Suppressor macrophage treated with lipopolysaccharide for 1 hour (primary cell): Measurements from ENCODE around the gene NLGN2.
"Not testable (repeated sequence)": the region's sequence is repeated elsewhere in the genome, so short reads cannot be mapped to it uniquely, and the experiment has no call there.

Source experiments
- DNase-seq, 3 donors: peaks; one replicate each; pipeline ENCODE4 v3.0.0-alpha.2; 2020 to 2022

NLGN2 gene

GRCh38 chr17:7407485-7408251, at the start of gene NLGN2:
TSS of gene NLGN2 (plus strand) at chr17:7407845. CDS start at chr17:7408256, 411 bp downstream.
- no peak for DNase-seq

- no peak for DNase-seq
Measured at GRCh38 chr17:7361906-7362305, 45.7 kb upstream of the NLGN2 start.

- DNase-seq, result peak in 1 of 3 donors; percentile 25
Measured at GRCh38 chr17:7363311-7363710, 44.3 kb upstream of the NLGN2 start.

GRCh38 chr17:7365963-7366362, 41.7 kb upstream of the NLGN2 start:
- not testable (repeated sequence) for DNase-seq

- no peak for DNase-seq
Measured at GRCh38 chr17:7367083-7367482, 40.6 kb upstream of the NLGN2 start.

GRCh38 chr17:7367918-7368598, 39.6 kb upstream of the NLGN2 start:
- no peak for DNase-seq

- not testable (repeated sequence) for DNase-seq
Measured at GRCh38 chr17:7368599-7368994, 39.0 kb upstream of the NLGN2 start.

- DNase-seq, result no peak
Measured at GRCh38 chr17:7369825-7370224, 37.8 kb upstream of the NLGN2 start.

- no peak for DNase-seq
Measured at GRCh38 chr17:7370853-7371252, 36.8 kb upstream of the NLGN2 start.

- DNase-seq, result no peak
Measured at GRCh38 chr17:7374353-7374752, 33.3 kb upstream of the NLGN2 start.

- no peak for DNase-seq
Measured at GRCh38 chr17:7379134-7379533, 28.5 kb upstream of the NLGN2 start.

- DNase-seq, result peak in 1 of 3 donors; percentile 17
Measured at GRCh38 chr17:7380321-7380720, 27.3 kb upstream of the NLGN2 start.

- DNase-seq, result peak in 1 of 3 donors; percentile 34
Measured at GRCh38 chr17:7380855-7381683, 26.6 kb upstream of the NLGN2 start, which contains the start of gene TNK1. TSS of gene TNK1 (plus strand) at chr17:7381089. CDS start at chr17:7382927, 1,838 bp downstream.

- no peak for DNase-seq
Measured at GRCh38 chr17:7382901-7383300, 24.7 kb upstream of the NLGN2 start.

GRCh38 chr17:7383371-7383741, 24.3 kb upstream of the NLGN2 start:
- DNase-seq, result no peak

GRCh38 chr17:7383742-7384488, 23.7 kb upstream of the NLGN2 start:
- peak; percentile 41 to 72 (median 51) for DNase-seq

GRCh38 chr17:7384489-7385081, 23.1 kb upstream of the NLGN2 start:
- no peak for DNase-seq

GRCh38 chr17:7388856-7389255, 18.8 kb upstream of the NLGN2 start:
- DNase-seq, result no peak

GRCh38 chr17:7389924-7390910, 17.4 kb upstream of the NLGN2 start:
- no peak for DNase-seq

GRCh38 chr17:7391307-7391706, 16.3 kb upstream of the NLGN2 start:
- no peak for DNase-seq
